ENCODE results near the gene PTPRG.

The PTPRG gene

GRCh38 chr3:61570813-61571212 is 9.4 kb downstream of the PTPRG start:
- in situ Hi-C loops (cut with HindIII; ENCODE audit: low pct_ligation_motif_present, low sequenced_read_pairs): loop anchor here (25.0 kb wide), 1 partner anchor 291 kb away; no protein-coding TSS in a partner anchor
- Histone ChIP-seq H3K4me3 (ENCODE audit: low read depth, low read length) (no peak overlapping the region), H3K36me3 (replicated peaks) (no peaks in the 10 kb centered on the region), H3K27me3 (replicated peaks) (no peaks in the 10 kb centered on the region), H3K27ac (no peak overlapping the region)
- no peak for DNase-seq
- no peak for TF ChIP-seq CTCF (IDR thresholded peaks at IDR 0.05; ENCODE audit: low read depth, low read length, missing control alignments)

- no peak for TF ChIP-seq CTCF (IDR thresholded peaks at IDR 0.05; ENCODE audit: low read depth, low read length, missing control alignments)
- Histone ChIP-seq H3K36me3 (replicated peaks) (no peaks in the 10 kb centered on the region), H3K4me3 (ENCODE audit: low read depth, low read length) (no peak overlapping the region), H3K27me3 (replicated peaks) (no peaks in the 10 kb centered on the region), H3K27ac (peak overlapping the region; percentile 13)
- in situ Hi-C loops (cut with HindIII; ENCODE audit: low pct_ligation_motif_present, low sequenced_read_pairs): loop anchor here (25.0 kb wide), 1 partner anchor 291 kb away; no protein-coding TSS in a partner anchor
- peak; percentile 64 for DNase-seq
Measured at GRCh38 chr3:61571516-61572336, 10.4 kb downstream of the PTPRG start.

GRCh38 chr3:61572879-61573278 is 11.5 kb downstream of the PTPRG start:
- TF ChIP-seq CTCF (IDR thresholded peaks at IDR 0.05; ENCODE audit: low read depth, low read length, missing control alignments): no peak
- H3K4me3 ChIP-seq (ENCODE audit: low read depth, low read length): no peak overlapping the region
- H3K36me3 ChIP-seq (replicated peaks): no peaks in the 10 kb centered on the region
- in situ Hi-C loops (cut with HindIII; ENCODE audit: low pct_ligation_motif_present, low sequenced_read_pairs): loop anchor here (25.0 kb wide), 1 partner anchor 289 kb away; no protein-coding TSS in a partner anchor
- no peak overlapping the region for H3K27ac ChIP-seq
- DNase-seq: no peak
- no peaks in the 10 kb centered on the region for H3K27me3 ChIP-seq (replicated peaks)

- no peak overlapping the region for H3K27ac ChIP-seq
- no peak for TF ChIP-seq CTCF (IDR thresholded peaks at IDR 0.05; ENCODE audit: low read depth, low read length, missing control alignments)
- DNase-seq: no peak
- H3K4me3 ChIP-seq (ENCODE audit: low read depth, low read length): no peak overlapping the region
- in situ Hi-C loops (cut with HindIII; ENCODE audit: low pct_ligation_motif_present, low sequenced_read_pairs): loop anchor here (25.0 kb wide), 1 partner anchor 289 kb away; no protein-coding TSS in a partner anchor
- no peaks in the 10 kb centered on the region for H3K36me3 ChIP-seq (replicated peaks)
- no peaks in the 10 kb centered on the region for H3K27me3 ChIP-seq (replicated peaks)
Measured at GRCh38 chr3:61573441-61573840, 12.1 kb downstream of the PTPRG start.

GRCh38 chr3:61574854-61575253 is 13.5 kb downstream of the PTPRG start:
- Histone ChIP-seq H3K27ac (peak overlapping the region; percentile 84), H3K4me3 (ENCODE audit: low read depth, low read length) (peak overlapping the region; percentile 7), H3K27me3 (replicated peaks) (no peaks in the 10 kb centered on the region), H3K36me3 (replicated peaks) (no peaks in the 10 kb centered on the region)
- TF ChIP-seq CTCF (IDR thresholded peaks at IDR 0.05; ENCODE audit: low read depth, low read length, missing control alignments): no peak
- peak; percentile 99 for DNase-seq
- in situ Hi-C loops (cut with HindIII; ENCODE audit: low pct_ligation_motif_present, low sequenced_read_pairs): loop anchor here (25.0 kb wide), 1 partner anchor 287 kb away; no protein-coding TSS in a partner anchor

All from brain microvascular endothelial cell (primary cell).